Pulmonary artery endothelial cell (primary cell): ENCODE measurements around the gene EME2. TPM values are rescaled to one million over a fixed set of nuclear protein-coding genes. Genes with fewer than 3 reads are reported as not detected.

Experiments
- DNase-seq: peaks from one replicate; pipeline ENCODE4 v3.0.0-alpha.2; 2011; ENCODE audit warnings: low read depth, low spot score
- total RNA-seq: library from RNA; depleted of rRNA; stranded (reverse); fragments of >200 nt; gene quantifications from 2 replicates; pipeline ENCODE4 v1.2.3, GENCODE V29; 2014

The EME2 gene
- total RNA-seq, 1 donor from 2014 or later: 5.9 TPM

- DNase-seq: no peak
Measured at GRCh38 chr16:1745181-1745899, 27.3 kb upstream of the EME2 start.

- DNase-seq: no peak
Measured at GRCh38 chr16:1745900-1746692, 26.5 kb upstream of the EME2 start.

DNA sequence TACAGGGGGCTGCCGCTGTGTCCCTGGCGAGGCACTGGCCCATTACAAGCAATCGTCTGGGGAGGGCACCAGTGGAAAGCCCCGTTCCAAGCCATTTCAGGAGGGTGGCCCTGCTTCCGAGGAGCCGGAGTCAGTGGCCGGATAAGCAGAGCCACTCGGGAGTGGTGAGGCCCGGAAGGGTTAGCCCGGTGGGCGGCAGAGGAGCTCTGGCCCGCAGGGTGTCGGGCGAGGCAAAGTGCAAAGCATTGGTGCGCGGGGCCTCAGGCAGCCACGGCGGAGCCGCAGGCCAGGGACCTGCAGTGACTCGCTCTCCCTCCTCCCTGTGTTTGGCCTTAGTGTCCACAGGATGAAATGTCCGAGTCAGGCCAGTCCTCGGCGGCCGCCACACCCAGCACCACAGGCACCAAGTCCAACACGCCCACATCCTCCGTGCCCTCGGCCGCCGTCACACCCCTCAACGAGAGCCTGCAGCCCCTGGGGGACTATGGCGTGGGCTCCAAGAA is 25.9 kb upstream of the EME2 start:
- no peak for DNase-seq

DNA sequence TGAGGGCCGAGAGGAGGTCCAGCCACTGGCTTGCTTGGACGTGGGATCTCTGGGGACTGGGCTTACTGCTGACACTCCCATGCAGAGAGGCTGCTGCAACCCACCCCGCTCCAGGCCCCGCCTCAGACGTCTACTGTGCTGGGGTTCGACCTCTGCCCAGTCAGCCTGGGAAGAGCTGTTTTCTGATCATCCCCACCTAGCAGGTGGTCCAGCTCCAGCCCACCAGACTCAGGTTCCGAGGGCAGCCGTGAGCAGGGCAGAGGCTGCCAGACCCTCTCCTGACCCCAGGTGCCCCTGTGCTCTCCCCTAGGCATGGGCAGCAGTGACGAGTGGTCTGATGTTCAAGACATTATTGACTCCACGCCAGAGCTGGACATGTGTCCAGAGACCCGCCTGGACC is 24.7 kb upstream of the EME2 start:
- DNase-seq: no peak

GRCh38 chr16:1749152-1750117 is 23.2 kb upstream of the EME2 start:
- no peak for DNase-seq

GRCh38 chr16:1751946-1752345 is 20.7 kb upstream of the EME2 start:
- no peak for DNase-seq

DNA sequence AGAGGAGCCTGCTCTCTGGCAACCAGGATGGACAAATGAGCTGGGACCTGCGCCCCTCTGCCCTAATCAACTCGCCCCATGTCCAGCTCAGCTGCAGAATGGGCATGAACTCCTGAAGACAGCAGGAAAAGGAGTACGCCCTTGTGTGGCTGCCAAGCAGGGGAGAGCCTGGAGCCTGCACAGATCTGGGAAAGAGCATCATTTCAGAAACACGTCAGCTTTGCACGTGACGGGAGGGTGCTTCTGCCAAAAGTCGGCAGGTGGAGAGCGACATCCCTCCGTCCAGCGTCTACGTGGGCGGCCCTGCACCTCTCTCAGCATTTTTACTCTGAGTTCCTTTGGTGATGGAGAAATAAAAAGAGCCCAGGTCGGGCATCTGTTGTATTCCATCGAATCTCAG is 19.8 kb upstream of the EME2 start:
- DNase-seq: no peak

DNA sequence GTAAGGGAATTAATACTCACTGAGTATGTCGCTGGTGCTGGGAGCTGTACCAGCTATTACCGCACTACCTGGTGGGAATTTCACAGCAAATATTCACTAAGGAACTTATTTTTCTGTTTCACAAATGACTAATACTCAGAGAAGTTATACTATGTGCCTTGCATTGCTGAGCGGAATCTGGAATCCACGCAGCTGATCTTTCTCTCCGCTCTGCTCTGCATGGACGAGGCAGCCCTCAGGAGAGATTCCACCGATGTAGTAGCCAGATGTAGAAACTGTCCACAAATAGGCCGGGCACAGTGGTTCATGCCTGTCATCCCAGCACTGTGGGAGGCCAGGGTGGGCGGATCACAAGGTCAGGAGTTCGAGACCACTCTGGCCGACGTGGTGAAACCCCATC is 18.4 kb upstream of the EME2 start:
- DNase-seq: no peak

DNA sequence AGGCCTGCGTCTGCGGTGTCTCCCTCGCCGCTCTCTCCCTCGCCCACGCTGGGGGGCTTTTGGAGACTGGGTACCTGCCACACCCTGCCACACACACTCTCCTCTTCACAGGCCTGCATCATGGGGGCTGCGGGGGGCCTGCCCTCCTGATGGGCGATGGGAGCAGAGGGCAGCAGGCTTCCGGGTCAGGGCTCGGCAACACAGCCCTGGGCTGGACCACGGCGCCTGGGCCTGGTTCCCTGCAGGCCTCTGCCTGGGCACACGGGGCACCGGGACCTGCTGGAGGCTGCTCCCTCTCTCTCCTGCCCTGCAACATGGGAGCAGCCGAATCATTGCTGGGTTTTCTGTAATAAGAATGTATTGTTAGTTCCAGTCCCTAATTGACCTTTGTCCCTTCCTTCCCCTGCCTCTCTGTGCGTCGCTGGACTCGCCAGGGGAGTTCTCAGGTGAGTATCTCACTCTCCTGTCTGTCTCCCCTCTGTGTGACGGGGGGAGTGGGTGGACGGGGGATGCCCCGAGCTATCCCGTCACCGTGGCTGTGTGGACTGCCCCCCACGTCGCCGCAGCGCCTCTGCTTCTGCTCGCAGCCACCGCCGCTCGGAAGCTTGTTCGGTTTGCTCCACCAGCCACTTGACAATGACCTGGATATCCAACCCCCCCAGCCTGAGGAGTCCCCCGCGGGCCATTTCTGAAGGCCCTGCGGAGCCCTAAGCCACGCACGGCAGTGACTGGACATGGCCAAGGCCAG is 14.7 kb upstream of the EME2 start:
- DNase-seq: no peak

DNA sequence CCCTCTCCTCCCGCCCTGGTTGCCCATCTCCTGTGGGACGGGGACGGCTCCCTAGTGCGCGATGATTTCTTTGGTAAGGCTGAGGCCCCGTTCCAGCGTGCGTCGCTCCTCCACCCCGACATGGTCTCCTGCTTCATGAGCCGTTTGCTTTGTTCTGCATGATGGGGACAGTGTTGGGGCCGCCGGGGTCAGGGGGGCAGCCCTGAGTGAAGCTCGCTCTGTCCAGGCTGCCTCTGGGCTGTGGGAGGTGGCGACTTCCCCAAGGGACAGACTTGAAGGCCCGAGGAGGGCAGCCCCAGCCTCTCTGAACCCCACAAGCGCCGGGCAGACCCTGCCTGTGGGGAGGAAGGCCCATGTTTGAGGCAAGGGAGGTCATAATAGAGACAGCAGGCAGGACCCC is 13.7 kb upstream of the EME2 start:
- DNase-seq: no peak

DNA sequence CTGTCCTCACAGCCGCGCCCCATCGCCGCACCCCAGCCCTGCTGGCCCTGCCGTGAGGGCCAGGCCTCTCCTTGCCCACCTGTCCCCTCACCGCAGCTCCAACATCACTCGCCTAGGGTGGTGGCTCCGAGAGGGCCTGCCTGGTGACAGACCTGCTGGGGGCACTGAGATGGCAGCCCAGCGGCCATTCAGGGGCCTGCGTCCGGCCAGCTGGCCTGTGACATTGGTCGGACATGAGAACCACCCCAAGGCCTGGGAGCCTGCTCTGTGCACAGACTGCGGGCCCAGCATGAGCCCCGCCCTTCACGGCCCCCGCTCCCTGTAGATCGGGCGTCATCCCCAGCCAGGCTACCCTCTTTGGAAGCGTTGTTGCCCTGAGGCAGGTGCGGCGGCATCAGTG is 13.1 kb upstream of the EME2 start:
- no peak for DNase-seq

DNA sequence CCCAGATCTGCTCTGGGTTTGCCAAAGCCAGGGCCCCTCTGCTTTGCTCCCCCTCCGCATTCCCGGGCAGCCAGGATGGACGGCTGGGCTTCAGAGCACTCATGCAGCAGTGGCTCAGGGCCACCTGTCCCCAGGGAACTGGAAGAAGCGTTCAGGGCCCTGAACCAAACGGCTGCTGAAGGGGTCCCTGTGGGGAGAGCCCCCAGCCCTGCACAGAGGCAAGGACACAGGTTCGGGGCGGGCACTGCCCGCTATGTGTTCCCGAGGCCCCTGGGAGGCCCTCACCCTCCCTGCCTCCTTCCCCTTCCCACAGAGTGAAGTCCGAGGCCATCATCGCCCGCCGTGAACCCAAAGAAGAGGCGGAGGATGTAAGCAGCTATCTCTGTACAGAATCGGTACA is 11.7 kb upstream of the EME2 start:
- no peak for DNase-seq

DNA sequence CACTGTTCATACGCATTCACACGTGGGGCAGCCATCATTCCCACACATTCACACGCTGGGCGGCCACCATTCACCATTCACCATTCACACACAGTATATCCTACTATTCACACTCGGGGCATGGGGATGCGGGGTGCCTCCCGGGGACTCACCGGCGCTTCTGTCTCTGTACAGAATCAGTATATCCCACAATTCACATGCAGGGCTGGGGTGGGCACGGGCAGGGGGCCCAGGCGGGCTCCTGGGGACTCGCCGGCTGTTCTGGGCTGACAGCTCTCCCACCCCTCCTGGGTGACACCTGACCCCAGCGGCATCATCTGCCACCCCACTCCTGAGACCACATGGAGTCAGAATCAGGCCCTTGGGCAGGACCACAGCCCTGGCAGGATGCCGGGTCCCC is 10.9 kb upstream of the EME2 start:
- no peak for DNase-seq

- DNase-seq: no peak
Measured at GRCh38 chr16:1762196-1762878, 10.3 kb upstream of the EME2 start.

- no peak for DNase-seq
Measured at GRCh38 chr16:1762879-1763520, 9.6 kb upstream of the EME2 start.

- no peak for DNase-seq
Measured at GRCh38 chr16:1763521-1764511, 8.8 kb upstream of the EME2 start.

DNA sequence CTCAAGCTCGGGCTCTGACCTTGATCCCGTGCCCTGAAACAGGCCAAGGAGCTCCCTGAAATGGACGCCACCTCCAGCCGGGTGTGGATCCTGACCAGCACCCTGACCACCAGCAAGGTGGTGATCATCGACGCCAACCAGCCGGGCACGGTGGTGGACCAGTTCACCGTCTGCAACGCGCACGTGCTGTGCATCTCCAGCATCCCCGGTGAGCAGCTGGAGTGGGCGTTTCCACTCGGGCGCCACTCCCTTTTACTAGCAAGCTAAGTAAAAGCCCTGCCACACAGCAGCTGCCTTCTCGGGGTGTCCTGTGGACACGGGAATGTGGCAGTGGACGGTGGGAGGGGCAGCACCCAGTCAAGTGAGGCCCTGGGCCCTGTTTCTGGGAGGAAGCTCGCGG is 7.6 kb upstream of the EME2 start:
- no peak for DNase-seq

GRCh38 chr16:1765826-1766225 is 6.8 kb upstream of the EME2 start:
- no peak for DNase-seq

- DNase-seq: no peak
Measured at GRCh38 chr16:1766231-1766630, 6.4 kb upstream of the EME2 start.
